ENCODE measurements around the gene DYSF. TPM values are rescaled to one million over a fixed set of nuclear protein-coding genes. Genes with fewer than 3 reads are reported as not detected.

The DYSF gene
- total and polyA plus RNA-seq, 2 donors (not counting 1 experiment from before 2014, with no cell fraction given): 0.17 to 0.43 TPM

DNA sequence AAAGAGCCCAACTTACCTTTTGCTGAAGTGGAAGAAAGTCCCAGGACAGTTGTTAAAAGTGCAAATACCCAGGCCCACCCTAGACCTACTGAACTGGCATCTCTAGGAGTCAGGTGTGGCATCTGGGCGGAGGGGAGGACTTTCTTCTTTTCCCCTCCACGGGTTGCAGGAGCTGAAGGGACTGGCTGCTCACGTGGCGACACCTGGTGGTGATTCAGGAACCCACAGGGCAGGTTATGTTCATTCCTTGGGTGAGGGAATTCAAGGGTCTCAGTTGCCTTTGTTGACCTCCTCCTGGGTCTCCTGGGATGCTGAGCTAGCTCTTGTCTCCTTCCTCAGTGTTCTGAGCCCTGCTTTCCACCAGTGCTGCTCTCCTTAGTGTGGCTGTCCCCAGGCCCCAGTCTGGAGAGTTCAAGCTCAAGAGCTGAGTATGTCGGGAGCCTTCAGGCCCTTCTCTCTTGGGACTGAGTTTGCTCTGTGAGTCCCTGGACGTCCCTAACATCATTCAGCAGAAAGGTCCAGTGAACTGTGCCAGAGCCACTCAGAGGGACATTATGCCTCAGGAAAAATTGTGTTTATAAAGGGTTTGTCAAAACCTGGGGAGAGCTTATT lies 56.9 kb downstream of the DYSF start:
- H3K27me3 Mint-ChIP-seq: peaks cover 11% of the 10 kb centered on the region
- no peak overlapping the region for H2AFZ ChIP-seq (ENCODE audit: insufficient read depth, low read depth, low read length, poor library complexity, severe bottlenecking)
- WGBS (ENCODE audit: insufficient coverage): 35% methylated on average over 5 of the region's 6 CpGs
- intact Hi-C loops (cut with micrococcal nuclease): loop anchor here (1.0 kb wide), 1 partner anchor 353 kb away; no protein-coding TSS in a partner anchor
- no peaks in the 10 kb centered on the region for H3K9me3 Mint-ChIP-seq (ENCODE audit: insufficient read depth)
- ChIA-PET CTCF (interaction anchor here (0.6 to 15.5 kb wide), 32 partner anchors 9 to 487 kb away, joined by 3 to 350 read pairs (median 4); partner anchors contain the start of genes PAIP2B and ZNF638), POLR2A (no interaction called here)
- peaks cover 2% of the 10 kb centered on the region for H3K4me1 Mint-ChIP-seq
- H4K20me1 ChIP-seq (ENCODE audit: control insufficient read depth, insufficient read depth, low read length, poor library complexity, severe bottlenecking): no peaks in the 10 kb centered on the region
- ATAC-seq (ENCODE audit: low read depth): peak; percentile 54
- H3K36me3 ChIP-seq (replicated peaks in 1 of 2; ENCODE audit: control extremely low read depth in 1 of 2, control insufficient read depth in 1 of 2, extremely low read depth in 1 of 2, insufficient read depth in 2 of 2, low read length in 1 of 2): no peaks in the 10 kb centered on the region
- DNase-seq: peak; percentile 73
- H3K9me3 ChIP-seq (ENCODE audit: control extremely low read depth in 1 of 3, control insufficient read depth in 2 of 3, insufficient read depth in 1 of 3, low read length in 2 of 3): no peaks in the 10 kb centered on the region
- no peak overlapping the region for H3K4me3 Mint-ChIP-seq
- no peak overlapping the region for H3K27ac Mint-ChIP-seq
- no peak overlapping the region for H3K4me3 ChIP-seq (ENCODE audit: control extremely low read depth in 1 of 5, extremely low read depth in 1 of 5, insufficient read depth in 1 of 5, low read depth in 2 of 5, low read length in 4 of 5)
- no peaks in the 10 kb centered on the region for H3K4me1 ChIP-seq (ENCODE audit: control insufficient read depth in 2 of 2, insufficient read depth in 2 of 2, low read length in 2 of 2)
- H3K79me2 ChIP-seq (ENCODE audit: control insufficient read depth, insufficient read depth, low read length): no peaks in the 10 kb centered on the region
- no peak overlapping the region for H3K9ac ChIP-seq (ENCODE audit: low read length)
- H3K27ac ChIP-seq (ENCODE audit: low read length in 2 of 2): no peak overlapping the region
- H3K4me2 ChIP-seq (replicated peaks; ENCODE audit: low read depth, low read length, poor library complexity, severe bottlenecking): no peak overlapping the region
- no peaks in the 10 kb centered on the region for H3K27me3 ChIP-seq (replicated peaks in 1 of 4; ENCODE audit: control extremely low read depth in 1 of 4, control insufficient read depth in 3 of 4, insufficient read depth in 4 of 4, low read length in 3 of 4)
- TF ChIP-seq EZH2 (IDR thresholded peaks at IDR 0.05; ENCODE audit: borderline replicate concordance, insufficient read depth, low read depth, low read length, poor library complexity, severe bottlenecking): no peak
- TF ChIP-seq, protein P1, sequence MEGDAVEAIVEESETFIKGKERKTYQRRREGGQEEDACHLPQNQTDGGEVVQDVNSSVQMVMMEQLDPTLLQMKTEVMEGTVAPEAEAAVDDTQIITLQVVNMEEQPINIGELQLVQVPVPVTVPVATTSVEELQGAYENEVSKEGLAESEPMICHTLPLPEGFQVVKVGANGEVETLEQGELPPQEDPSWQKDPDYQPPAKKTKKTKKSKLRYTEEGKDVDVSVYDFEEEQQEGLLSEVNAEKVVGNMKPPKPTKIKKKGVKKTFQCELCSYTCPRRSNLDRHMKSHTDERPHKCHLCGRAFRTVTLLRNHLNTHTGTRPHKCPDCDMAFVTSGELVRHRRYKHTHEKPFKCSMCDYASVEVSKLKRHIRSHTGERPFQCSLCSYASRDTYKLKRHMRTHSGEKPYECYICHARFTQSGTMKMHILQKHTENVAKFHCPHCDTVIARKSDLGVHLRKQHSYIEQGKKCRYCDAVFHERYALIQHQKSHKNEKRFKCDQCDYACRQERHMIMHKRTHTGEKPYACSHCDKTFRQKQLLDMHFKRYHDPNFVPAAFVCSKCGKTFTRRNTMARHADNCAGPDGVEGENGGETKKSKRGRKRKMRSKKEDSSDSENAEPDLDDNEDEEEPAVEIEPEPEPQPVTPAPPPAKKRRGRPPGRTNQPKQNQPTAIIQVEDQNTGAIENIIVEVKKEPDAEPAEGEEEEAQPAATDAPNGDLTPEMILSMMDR (IDR thresholded peaks at IDR 0.05): peak; percentile 86

DNA sequence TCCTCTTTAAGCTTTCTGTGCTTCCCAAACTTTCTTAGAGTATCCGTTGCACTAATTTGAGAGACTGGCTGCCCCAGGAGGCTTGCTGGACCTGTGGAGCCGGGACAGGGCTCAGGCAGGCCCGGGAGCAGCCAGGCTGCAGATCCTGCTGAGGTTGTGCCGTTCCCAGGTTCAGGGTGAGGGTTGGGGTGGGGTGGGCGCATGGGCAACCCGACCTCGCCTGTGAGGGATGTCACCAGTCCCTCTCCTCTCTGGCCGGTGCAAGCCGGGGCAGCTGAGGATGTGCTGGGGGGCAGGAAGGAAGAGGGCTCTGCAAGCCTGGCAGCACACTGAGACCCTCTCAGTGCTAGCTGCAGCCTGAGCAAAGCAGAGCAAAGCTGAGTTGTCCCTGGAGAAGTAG lies 57.6 kb downstream of the DYSF start:
- POLR2A ChIA-PET: no interaction called here
- H3K4me1 ChIP-seq (ENCODE audit: control insufficient read depth in 2 of 2, insufficient read depth in 2 of 2, low read length in 2 of 2): no peaks in the 10 kb centered on the region
- intact Hi-C loops (cut with micrococcal nuclease): loop anchor here (1.0 kb wide), 1 partner anchor 354 kb away; no protein-coding TSS in a partner anchor
- Mint-ChIP-seq H3K4me1 (peaks cover 2% of the 10 kb centered on the region), H3K27me3 (peaks cover 11% of the 10 kb centered on the region), H3K27ac (no peak overlapping the region), H3K9me3 (ENCODE audit: insufficient read depth) (no peaks in the 10 kb centered on the region), H3K4me3 (no peak overlapping the region)
- CTCF ChIA-PET: interaction anchor here (0.6 to 15.5 kb wide), 27 partner anchors 8 to 487 kb away, joined by 3 to 350 read pairs (median 4); partner anchors contain the start of genes PAIP2B and ZNF638
- no peak overlapping the region for H3K4me2 ChIP-seq (replicated peaks; ENCODE audit: low read depth, low read length, poor library complexity, severe bottlenecking)
- H3K27me3 ChIP-seq (replicated peaks in 1 of 4; ENCODE audit: control extremely low read depth in 1 of 4, control insufficient read depth in 3 of 4, insufficient read depth in 4 of 4, low read length in 3 of 4): no peaks in the 10 kb centered on the region
- no peak overlapping the region for H3K27ac ChIP-seq (ENCODE audit: low read length in 2 of 2)
- no peak for ATAC-seq (ENCODE audit: low read depth)
- 86% methylated on average over 6 of the region's 9 CpGs for WGBS (ENCODE audit: insufficient coverage)
- no peak overlapping the region for H2AFZ ChIP-seq (ENCODE audit: insufficient read depth, low read depth, low read length, poor library complexity, severe bottlenecking)
- no peaks in the 10 kb centered on the region for H3K36me3 ChIP-seq (replicated peaks in 1 of 2; ENCODE audit: control extremely low read depth in 1 of 2, control insufficient read depth in 1 of 2, extremely low read depth in 1 of 2, insufficient read depth in 2 of 2, low read length in 1 of 2)
- no peaks in the 10 kb centered on the region for H3K9me3 ChIP-seq (ENCODE audit: control extremely low read depth in 1 of 3, control insufficient read depth in 2 of 3, insufficient read depth in 1 of 3, low read length in 2 of 3)
- no peaks in the 10 kb centered on the region for H4K20me1 ChIP-seq (ENCODE audit: control insufficient read depth, insufficient read depth, low read length, poor library complexity, severe bottlenecking)
- H3K79me2 ChIP-seq (ENCODE audit: control insufficient read depth, insufficient read depth, low read length): no peaks in the 10 kb centered on the region
- H3K9ac ChIP-seq (ENCODE audit: low read length): no peak overlapping the region
- H3K4me3 ChIP-seq (ENCODE audit: control extremely low read depth in 1 of 5, extremely low read depth in 1 of 5, insufficient read depth in 1 of 5, low read depth in 2 of 5, low read length in 4 of 5): no peak overlapping the region
- DNase-seq: no peak
- TF ChIP-seq EZH2 (IDR thresholded peaks at IDR 0.05; ENCODE audit: borderline replicate concordance, insufficient read depth, low read depth, low read length, poor library complexity, severe bottlenecking): no peak
- TF ChIP-seq, protein P1 (IDR thresholded peaks at IDR 0.05): no peak

Data from B cell (primary cell).